ENCODE data around the gene SCLT1. TPM values are rescaled to one million over a fixed set of nuclear protein-coding genes. Genes with fewer than 3 reads are reported as not detected.

SCLT1 gene
- total RNA-seq, 1 donor = 14.1 TPM

DNA sequence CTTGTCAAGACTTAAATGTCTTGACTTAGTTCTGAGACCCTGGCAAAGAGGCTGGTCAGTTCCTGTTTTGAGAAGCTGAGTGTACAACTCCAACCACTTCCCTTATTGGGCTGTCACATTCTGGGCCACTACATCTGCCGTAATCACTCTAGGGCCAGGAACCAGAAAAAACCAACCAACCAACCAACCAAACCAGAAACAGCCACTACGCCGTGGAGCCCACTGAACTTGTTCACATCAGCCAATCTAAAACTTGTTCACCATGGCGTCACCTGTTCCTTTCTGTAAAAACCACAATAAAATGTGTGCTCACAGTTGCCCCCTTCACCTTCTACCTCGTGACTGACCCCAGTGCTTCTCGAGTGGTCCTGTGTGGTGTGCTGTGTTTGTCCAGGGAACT lies 176.5 kb downstream of the SCLT1 start:
- no peaks in the 10 kb centered on the region for H3K9me3 ChIP-seq (ENCODE audit: low read depth, low read length)
- H3K79me2 ChIP-seq (ENCODE audit: insufficient read depth, low read length) = no peaks in the 10 kb centered on the region
- H4K20me1 ChIP-seq (ENCODE audit: insufficient read depth, low read length) = no peaks in the 10 kb centered on the region
- H3K27ac ChIP-seq (ENCODE audit: low read depth, low read length) = no peak overlapping the region
- no peak for DNase-seq (ENCODE audit: insufficient read length, low spot score, missing footprints)
- no peaks in the 10 kb centered on the region for H3K27me3 ChIP-seq (ENCODE audit: insufficient read depth, low read length)
- no peak overlapping the region for H2AFZ ChIP-seq (ENCODE audit: low read length)
- no peak overlapping the region for H3K4me3 ChIP-seq (ENCODE audit: insufficient read depth, low read length)
- H3K36me3 ChIP-seq (ENCODE audit: insufficient read depth, low read length) = no peaks in the 10 kb centered on the region
- no peak overlapping the region for H3K4me2 ChIP-seq (ENCODE audit: insufficient read depth, low read length)
- no peaks in the 10 kb centered on the region for H3K4me1 ChIP-seq (ENCODE audit: insufficient read depth, low read length)
- TF ChIP-seq, protein P1, sequence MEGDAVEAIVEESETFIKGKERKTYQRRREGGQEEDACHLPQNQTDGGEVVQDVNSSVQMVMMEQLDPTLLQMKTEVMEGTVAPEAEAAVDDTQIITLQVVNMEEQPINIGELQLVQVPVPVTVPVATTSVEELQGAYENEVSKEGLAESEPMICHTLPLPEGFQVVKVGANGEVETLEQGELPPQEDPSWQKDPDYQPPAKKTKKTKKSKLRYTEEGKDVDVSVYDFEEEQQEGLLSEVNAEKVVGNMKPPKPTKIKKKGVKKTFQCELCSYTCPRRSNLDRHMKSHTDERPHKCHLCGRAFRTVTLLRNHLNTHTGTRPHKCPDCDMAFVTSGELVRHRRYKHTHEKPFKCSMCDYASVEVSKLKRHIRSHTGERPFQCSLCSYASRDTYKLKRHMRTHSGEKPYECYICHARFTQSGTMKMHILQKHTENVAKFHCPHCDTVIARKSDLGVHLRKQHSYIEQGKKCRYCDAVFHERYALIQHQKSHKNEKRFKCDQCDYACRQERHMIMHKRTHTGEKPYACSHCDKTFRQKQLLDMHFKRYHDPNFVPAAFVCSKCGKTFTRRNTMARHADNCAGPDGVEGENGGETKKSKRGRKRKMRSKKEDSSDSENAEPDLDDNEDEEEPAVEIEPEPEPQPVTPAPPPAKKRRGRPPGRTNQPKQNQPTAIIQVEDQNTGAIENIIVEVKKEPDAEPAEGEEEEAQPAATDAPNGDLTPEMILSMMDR (IDR thresholded peaks at IDR 0.05; ENCODE audit: extremely low read depth, low read depth, low read length) = no peak

DNA sequence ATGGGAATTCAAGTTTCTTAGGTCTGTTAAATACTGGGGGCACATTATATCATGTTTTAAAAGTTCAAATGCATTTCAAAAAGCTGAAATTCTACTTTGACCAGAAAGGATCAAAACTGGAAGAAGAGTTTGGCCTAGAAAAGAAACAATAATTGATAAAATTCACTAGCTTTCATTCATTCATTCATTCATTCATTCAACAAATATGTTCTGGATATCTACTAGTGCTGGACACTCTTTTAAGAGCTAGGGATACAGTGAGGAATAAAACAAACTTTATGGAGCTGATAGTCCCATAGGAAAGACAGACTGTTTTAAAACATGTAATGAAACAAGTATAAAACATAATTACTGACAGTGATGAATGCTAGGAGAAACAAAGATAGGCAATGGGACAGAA lies 177.8 kb downstream of the SCLT1 start:
- H3K4me2 ChIP-seq (ENCODE audit: insufficient read depth, low read length) = no peak overlapping the region
- no peaks in the 10 kb centered on the region for H3K9me3 ChIP-seq (ENCODE audit: low read depth, low read length)
- TF ChIP-seq, protein P1 (IDR thresholded peaks at IDR 0.05; ENCODE audit: extremely low read depth, low read depth, low read length) = no peak
- no peaks in the 10 kb centered on the region for H4K20me1 ChIP-seq (ENCODE audit: insufficient read depth, low read length)
- no peak overlapping the region for H2AFZ ChIP-seq (ENCODE audit: low read length)
- no peaks in the 10 kb centered on the region for H3K4me1 ChIP-seq (ENCODE audit: insufficient read depth, low read length)
- H3K27me3 ChIP-seq (ENCODE audit: insufficient read depth, low read length) = no peaks in the 10 kb centered on the region
- no peaks in the 10 kb centered on the region for H3K36me3 ChIP-seq (ENCODE audit: insufficient read depth, low read length)
- DNase-seq (ENCODE audit: insufficient read length, low spot score, missing footprints) = no peak
- no peak overlapping the region for H3K4me3 ChIP-seq (ENCODE audit: insufficient read depth, low read length)
- H3K27ac ChIP-seq (ENCODE audit: low read depth, low read length) = no peak overlapping the region
- no peaks in the 10 kb centered on the region for H3K79me2 ChIP-seq (ENCODE audit: insufficient read depth, low read length)

DNA sequence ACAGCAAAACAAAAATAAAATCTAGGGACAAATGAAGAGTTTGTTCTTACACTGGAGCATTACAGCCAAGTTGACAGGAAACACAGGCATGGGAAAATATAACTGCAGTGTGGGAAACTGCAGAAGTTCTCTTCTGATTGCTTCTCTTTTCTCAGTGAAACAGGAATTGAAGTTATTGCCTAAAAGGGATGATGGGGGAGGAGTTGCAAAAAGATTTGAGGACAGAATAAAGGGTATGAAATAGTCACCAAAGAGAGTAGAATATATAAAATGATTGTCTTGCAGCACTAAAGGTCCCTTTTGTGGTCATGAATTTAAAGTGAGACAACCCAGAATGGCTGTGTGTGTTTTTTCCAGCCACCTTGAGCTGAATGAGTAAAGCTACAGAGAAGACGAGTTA lies 180.1 kb downstream of the SCLT1 start:
- Histone ChIP-seq H3K9me3 (ENCODE audit: low read depth, low read length) (no peaks in the 10 kb centered on the region), H3K79me2 (ENCODE audit: insufficient read depth, low read length) (no peaks in the 10 kb centered on the region), H3K4me1 (ENCODE audit: insufficient read depth, low read length) (no peaks in the 10 kb centered on the region), H3K4me2 (ENCODE audit: insufficient read depth, low read length) (no peak overlapping the region), H2AFZ (ENCODE audit: low read length) (no peak overlapping the region), H3K4me3 (ENCODE audit: insufficient read depth, low read length) (no peak overlapping the region), H3K27me3 (ENCODE audit: insufficient read depth, low read length) (no peaks in the 10 kb centered on the region), H3K36me3 (ENCODE audit: insufficient read depth, low read length) (no peaks in the 10 kb centered on the region), H4K20me1 (ENCODE audit: insufficient read depth, low read length) (no peaks in the 10 kb centered on the region), H3K27ac (ENCODE audit: low read depth, low read length) (no peak overlapping the region)
- TF ChIP-seq, protein P1 (IDR thresholded peaks at IDR 0.05; ENCODE audit: extremely low read depth, low read depth, low read length) = no peak
- DNase-seq (ENCODE audit: insufficient read length, low spot score, missing footprints) = no peak

DNA sequence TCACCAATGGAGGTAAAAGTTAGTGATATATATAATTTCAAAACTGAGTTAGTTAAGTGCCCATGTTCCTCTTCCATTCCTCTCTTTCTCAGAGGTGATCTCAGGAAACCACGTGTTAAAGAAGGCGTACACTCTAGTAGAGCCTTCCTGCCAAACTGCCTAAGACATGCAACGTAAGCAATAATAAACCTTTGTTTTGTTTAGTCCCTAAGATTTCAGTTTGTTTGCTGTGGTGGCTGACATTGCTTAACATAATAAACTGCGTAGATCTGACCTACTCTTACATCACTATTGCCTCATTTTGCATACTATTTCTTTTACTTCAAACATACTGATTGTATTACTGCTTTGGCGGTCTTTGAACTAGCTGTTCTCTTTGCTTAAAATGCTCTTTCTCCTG lies 184.6 kb downstream of the SCLT1 start:
- H3K4me2 ChIP-seq (ENCODE audit: insufficient read depth, low read length) = no peak overlapping the region
- H3K4me1 ChIP-seq (ENCODE audit: insufficient read depth, low read length) = no peaks in the 10 kb centered on the region
- H2AFZ ChIP-seq (ENCODE audit: low read length) = no peak overlapping the region
- H3K79me2 ChIP-seq (ENCODE audit: insufficient read depth, low read length) = no peaks in the 10 kb centered on the region
- no peak for DNase-seq (ENCODE audit: insufficient read length, low spot score, missing footprints)
- H3K27me3 ChIP-seq (ENCODE audit: insufficient read depth, low read length) = no peaks in the 10 kb centered on the region
- H3K9me3 ChIP-seq (ENCODE audit: low read depth, low read length) = no peaks in the 10 kb centered on the region
- no peaks in the 10 kb centered on the region for H3K36me3 ChIP-seq (ENCODE audit: insufficient read depth, low read length)
- TF ChIP-seq, protein P1 (IDR thresholded peaks at IDR 0.05; ENCODE audit: extremely low read depth, low read depth, low read length) = no peak
- H3K4me3 ChIP-seq (ENCODE audit: insufficient read depth, low read length) = no peak overlapping the region
- H3K27ac ChIP-seq (ENCODE audit: low read depth, low read length) = no peak overlapping the region
- no peaks in the 10 kb centered on the region for H4K20me1 ChIP-seq (ENCODE audit: insufficient read depth, low read length)

Measured in osteoblast (primary cell).